HG02870 (cell line): Measurements from ENCODE around the gene HSPA1L.

Experiments used
- ATAC-seq: cut with Tn5 transposase; IDR thresholded peaks from one replicate; pipeline ENCODE4 v1.9.1; 2021; ENCODE audit warnings: mild to moderate bottlenecking, moderate library complexity; ENCODE audit not compliant: unreplicated experiment

The HSPA1L gene

GRCh38 chr6:31784098-31784925 lies 30.8 kb downstream of the HSPA1L start:
- no peak for ATAC-seq

GRCh38 chr6:31782126-31782855 lies 32.8 kb downstream of the HSPA1L start:
- ATAC-seq = no peak

- ATAC-seq = no peak
Measured at GRCh38 chr6:31781244-31782125, 33.6 kb downstream of the HSPA1L start.

GRCh38 chr6:31780507-31781243 lies 34.4 kb downstream of the HSPA1L start:
- ATAC-seq = no peak

- ATAC-seq = no peak
Measured at GRCh38 chr6:31779908-31780307, 35.2 kb downstream of the HSPA1L start.

- no peak for ATAC-seq
Measured at GRCh38 chr6:31778999-31779885, 35.8 kb downstream of the HSPA1L start.

- no peak for ATAC-seq
Measured at GRCh38 chr6:31778193-31778592, 36.9 kb downstream of the HSPA1L start.

GRCh38 chr6:31777667-31778050 lies 37.4 kb downstream of the HSPA1L start:
- no peak for ATAC-seq

- peak; percentile 63 for ATAC-seq
Measured at GRCh38 chr6:31776989-31777666, 38.0 kb downstream of the HSPA1L start, which contains the start of gene VWA7. TSS of gene VWA7 (minus strand) at chr6:31777328. CDS start at chr6:31776779, 549 bp downstream.

- ATAC-seq = no peak
Measured at GRCh38 chr6:31776485-31776988, 38.5 kb downstream of the HSPA1L start.

GRCh38 chr6:31775633-31776484 lies 39.2 kb downstream of the HSPA1L start:
- no peak for ATAC-seq

GRCh38 chr6:31775184-31775583 lies 39.9 kb downstream of the HSPA1L start:
- no peak for ATAC-seq

GRCh38 chr6:31771992-31772358 lies 43.1 kb downstream of the HSPA1L start:
- ATAC-seq = no peak

- no peak for ATAC-seq
Measured at GRCh38 chr6:31770860-31771259, 44.2 kb downstream of the HSPA1L start.

- ATAC-seq = no peak
Measured at GRCh38 chr6:31769684-31770371, 45.3 kb downstream of the HSPA1L start.

- no peak for ATAC-seq
Measured at GRCh38 chr6:31768363-31769257, 46.5 kb downstream of the HSPA1L start.
